A172 (cell line): Measurements from ENCODE around the gene PTCD2. TPM values are rescaled to one million over a fixed set of nuclear protein-coding genes. Genes with fewer than 3 reads are reported as not detected.

Experiments
- DNase-seq: peaks from one replicate; pipeline ENCODE4 v3.0.0-alpha.2; 2015; ENCODE audit warnings: low spot score
- total RNA-seq: library from RNA; depleted of rRNA; stranded (reverse); fragments of >200 nt; shearing (Covaris generic); gene quantifications from 2 replicates; pipeline ENCODE4 v1.2.3, GENCODE V29; 2014; rRNA removed

The PTCD2 gene
- total RNA-seq, 1 experiment from 2014 or later, result 17.3 TPM

- no peak for DNase-seq
These were observed 95.6 kb downstream of the PTCD2 start for GRCh38 chr5:72415616-72416325.

- no peak for DNase-seq
These were observed 97.3 kb downstream of the PTCD2 start for GRCh38 chr5:72417333-72418062.

Other genes with a start within 250 kb of the PTCD2 start
- gene MAP1B, start 212.9 kb upstream of the PTCD2 start, total RNA-seq, result 98.8 and 137 TPM in 2 replicates
- 84.1 and 94.9 TPM in 2 replicates for gene MRPS27, start 133 bp upstream of the PTCD2 start, total RNA-seq
- gene ZNF366, start 187.0 kb downstream of the PTCD2 start, total RNA-seq, result not detected in 2 replicates